ENCODE measurements around the gene ZNF417. TPM values are rescaled to one million over a fixed set of nuclear protein-coding genes. Genes with fewer than 3 reads are reported as not detected.
A peak's percentile ranks its signal among the peaks of the same experiment; 100 is the strongest.

The ZNF417 gene
- total and polyA plus RNA-seq, 2 of the 13 experiments (the other 11 are each of a cell fraction or from before 2014, with no cell fraction given): 2.9 to 13.7 TPM

GRCh38 chr19:57947419-57948134, 31.2 kb upstream of the ZNF417 start, which contains the start of gene ZNF256 (continued):
- TF ChIP-seq HNF1A (IDR thresholded peaks at IDR 0.05; ENCODE audit: low read depth) (no peak), HNF1A (CRISPR knock-in tag; IDR thresholded peaks at IDR 0.05; ENCODE audit: borderline replicate concordance) (peak; percentile 81; the same call in 1 of the 2 replicates), MTF1 (CRISPR knock-in tag; IDR thresholded peaks at IDR 0.05) (no peak), PREB (CRISPR knock-in tag; IDR thresholded peaks at IDR 0.05) (no peak), CBX1 (IDR thresholded peaks at IDR 0.05; ENCODE audit: low read depth) (peak; percentile 93), FOXK1 (CRISPR knock-in tag; IDR thresholded peaks at IDR 0.05; ENCODE audit: borderline replicate concordance, low read depth) (peak; percentile 43; the same call in 1 of the 2 replicates), ZNF142 (CRISPR knock-in tag; IDR thresholded peaks at IDR 0.05) (peak; percentile 52; the same call in 1 of the 2 replicates), NPAS2 (CRISPR knock-in tag; IDR thresholded peaks at IDR 0.05; ENCODE audit: borderline replicate concordance) (no peak), NR2F2 (IDR thresholded peaks at IDR 0.05; ENCODE audit: borderline replicate concordance, low read depth) (no peak), GABPA (IDR thresholded peaks at IDR 0.05; ENCODE audit: low read depth, low read length) (peak; percentile 89), GABPA (CRISPR knock-in tag; IDR thresholded peaks at IDR 0.05; ENCODE audit: low read depth) (peak; percentile 96), BCL3 (CRISPR knock-in tag; IDR thresholded peaks at IDR 0.05) (no peak), HMGXB4 (CRISPR knock-in tag; IDR thresholded peaks at IDR 0.05; ENCODE audit: borderline replicate concordance in 1 of 2, low read depth in 1 of 2) (peak in 1 of 2 experiments; percentile 88; a peak in 3 of 4 replicates), ZNF205 (CRISPR knock-in tag; IDR thresholded peaks at IDR 0.05) (no peak)

Measured in HepG2 (cell line).